ENCODE results near the gene ARMC2. TPM values are rescaled to one million over a fixed set of nuclear protein-coding genes. Genes with fewer than 3 reads are reported as not detected.
A peak's percentile ranks its signal among the peaks of the same experiment; 100 is the strongest.

The ARMC2 gene
- total and polyA plus RNA-seq, 7 donors = 0.56 to 3.7 (median 2.0) TPM

- Histone ChIP-seq H3K9me3 (no peaks in the 10 kb centered on the region), H3K4me3 (no peak overlapping the region), H3K27ac (no peak overlapping the region), H3K27me3 (ENCODE audit: insufficient read depth in 3 of 3, low read length in 2 of 3) (no peaks in the 10 kb centered on the region), H3K36me3 (ENCODE audit: insufficient read depth in 1 of 2, low read depth in 1 of 2) (peaks cover 0 to 6% of the 10 kb centered on the region in 2 donors), H3K4me1 (no peaks in the 10 kb centered on the region)
- intact Hi-C loops (cut with DNase I) = no loop called here
- WGBS, 3 donors = 93 to 98% (median 96%) methylated on average over 2 of the region's 2 CpGs
- no peak for TF ChIP-seq CTCF (IDR thresholded peaks at IDR 0.05)
- no peak for DNase-seq
- ATAC-seq = no peak
These were observed 22.1 kb downstream of the ARMC2 start for GRCh38 chr6:108870357-108870756.

GRCh38 chr6:108872141-108872557, 23.9 kb downstream of the ARMC2 start:
- ATAC-seq = peak in 1 of 4 donors; percentile 16
- Histone ChIP-seq H3K36me3 (ENCODE audit: insufficient read depth in 1 of 2, low read depth in 1 of 2) (peaks cover 0 to 6% of the 10 kb centered on the region in 2 donors), H3K27ac (no peak overlapping the region), H3K9me3 (no peaks in the 10 kb centered on the region), H3K4me1 (no peaks in the 10 kb centered on the region), H3K4me3 (no peak overlapping the region), H3K27me3 (ENCODE audit: insufficient read depth in 3 of 3, low read length in 2 of 3) (no peaks in the 10 kb centered on the region)
- TF ChIP-seq CTCF (IDR thresholded peaks at IDR 0.05) = no peak
- no peak for DNase-seq
- 69 to 79% (median 76%) methylated on average over 7 of the region's 7 CpGs for WGBS, 3 donors
- intact Hi-C loops (cut with DNase I) = no loop called here

- Histone ChIP-seq H3K9me3 (no peaks in the 10 kb centered on the region), H3K36me3 (ENCODE audit: insufficient read depth in 1 of 2, low read depth in 1 of 2) (peaks cover 0 to 6% of the 10 kb centered on the region in 2 donors), H3K4me1 (peaks cover 2% of the 10 kb centered on the region), H3K27me3 (ENCODE audit: insufficient read depth in 3 of 3, low read length in 2 of 3) (no peaks in the 10 kb centered on the region), H3K4me3 (no peak overlapping the region), H3K27ac (no peak overlapping the region)
- WGBS, 3 donors = 58 to 74% (median 64%) methylated on average over 3 of the region's 3 CpGs
- intact Hi-C loops (cut with DNase I) = no loop called here
- no peak for TF ChIP-seq CTCF (IDR thresholded peaks at IDR 0.05)
- no peak for DNase-seq
- ATAC-seq = peak in 1 of 4 donors; percentile 30
These were observed 24.4 kb downstream of the ARMC2 start for GRCh38 chr6:108872575-108872974.

GRCh38 chr6:108873251-108873650, 25.0 kb downstream of the ARMC2 start:
- no peak overlapping the region for H3K27ac ChIP-seq

More at GRCh38 chr6:108873251-108873650, 25.0 kb downstream of the ARMC2 start:
- Histone ChIP-seq H3K4me3 (no peak overlapping the region), H3K36me3 (ENCODE audit: insufficient read depth in 1 of 2, low read depth in 1 of 2) (peaks cover 0 to 6% of the 10 kb centered on the region in 2 donors), H3K4me1 (peaks cover 6% of the 10 kb centered on the region), H3K27me3 (ENCODE audit: insufficient read depth in 3 of 3, low read length in 2 of 3) (no peaks in the 10 kb centered on the region), H3K9me3 (no peaks in the 10 kb centered on the region)
- TF ChIP-seq CTCF (IDR thresholded peaks at IDR 0.05) = no peak
- DNase-seq (no peak), ATAC-seq (no peak)
- WGBS, 3 donors = 78 to 86% (median 83%) methylated on average over 7 of the region's 7 CpGs
- intact Hi-C loops (cut with DNase I) = no loop called here
